Liver (tissue), 9 donors: ENCODE data around the gene PPP3CA. TPM values are rescaled to one million over a fixed set of nuclear protein-coding genes. Genes with fewer than 3 reads are reported as not detected.

Experiments used
- DNase-seq: peaks from one replicate; pipeline ENCODE4 v3.0.0-alpha.2; 2017; ENCODE audit warnings: low spot score
- H3K27ac ChIP-seq, 2 donors: one replicate each; pipeline ENCODE4 v1.7.0; 2013; ENCODE audit warnings: inconsistent platforms in 2 of 2, low read length in 2 of 2, control low read depth in 1 of 2, low read depth in 1 of 2, mild to moderate bottlenecking in 1 of 2
- H3K27me3 ChIP-seq, 4 donors: one replicate each; pipeline versions ENCODE4 v1.6.1 to v1.7.0; 2013; ENCODE audit warnings: low read length in 3 of 4, inconsistent platforms in 1 of 4, mild to moderate bottlenecking in 1 of 4, moderate library complexity in 1 of 4; ENCODE audit not compliant: control insufficient read depth in 4 of 4, insufficient read depth in 4 of 4
- H3K36me3 ChIP-seq, 4 donors: one replicate each; pipeline versions ENCODE4 v1.6.1 to v1.7.0; 2013; ENCODE audit warnings: low read length in 3 of 4, mild to moderate bottlenecking in 3 of 4, low read depth in 1 of 4, moderate library complexity in 1 of 4; ENCODE audit not compliant: control insufficient read depth in 4 of 4, insufficient read depth in 3 of 4
- H3K4me1 ChIP-seq, 4 donors: one replicate each; pipeline versions ENCODE4 v1.6.1 to v1.7.0; 2013; ENCODE audit warnings: low read length in 3 of 4, mild to moderate bottlenecking in 3 of 4, moderate library complexity in 1 of 4; ENCODE audit not compliant: control insufficient read depth in 4 of 4, insufficient read depth in 4 of 4
- H3K4me3 ChIP-seq, 3 donors: one replicate each; pipeline versions ENCODE4 v1.6.1 to v1.7.0; 2013; ENCODE audit warnings: low read length in 3 of 3, control low read depth in 1 of 3, low read depth in 1 of 3, mild to moderate bottlenecking in 1 of 3
- H3K9ac ChIP-seq, 2 donors: one replicate each; pipeline ENCODE4 v1.7.0; 2013; ENCODE audit warnings: low read length in 2 of 2, mild to moderate bottlenecking in 2 of 2, moderate library complexity in 2 of 2, control low read depth in 1 of 2, low read depth in 1 of 2
- H3K9me3 ChIP-seq, 4 donors: one replicate each; pipeline versions ENCODE4 v1.6.1 to v1.7.0; 2013; ENCODE audit warnings: low read length in 3 of 4; ENCODE audit not compliant: control insufficient read depth in 4 of 4
- EGR1 ChIP-seq, 2 donors: IDR thresholded peaks; 2 replicates each; pipeline ENCODE4 v1.6.1; 2016 to 2018; ENCODE audit warnings: antibody characterized with exemption in 2 of 2, low read depth in 2 of 2
- FOXA1 ChIP-seq: IDR thresholded peaks from 2 replicates; pipeline ENCODE4 v1.6.1; 2016; ENCODE audit warnings: antibody characterized with exemption
- FOXA2 ChIP-seq: IDR thresholded peaks from 2 replicates; pipeline ENCODE4 v1.6.1; 2016; ENCODE audit warnings: antibody characterized with exemption
- GABPA ChIP-seq, 2 donors: IDR thresholded peaks in 1 of 2; conservative IDR thresholded peaks in 1 of 2; 2 replicates each; pipeline ENCODE4 v1.6.1; 2016; ENCODE audit warnings: antibody characterized with exemption in 2 of 2, mild to moderate bottlenecking in 1 of 2, moderate library complexity in 1 of 2
- HNF4A ChIP-seq, 2 donors: conservative IDR thresholded peaks; 2 replicates each; pipeline ENCODE4 v1.6.1; 2016; ENCODE audit warnings: antibody characterized with exemption in 2 of 2, mild to moderate bottlenecking in 2 of 2
- NR2F2 ChIP-seq: IDR thresholded peaks from 2 replicates; pipeline ENCODE4 v1.6.1; 2016; ENCODE audit warnings: antibody characterized with exemption
- RXRA ChIP-seq, 2 donors: IDR thresholded peaks; 2 replicates each; pipeline ENCODE4 v1.6.1; 2017 to 2018; ENCODE audit warnings: antibody characterized with exemption in 2 of 2, mild to moderate bottlenecking in 1 of 2
- SP1 ChIP-seq: IDR thresholded peaks from 2 replicates; pipeline ENCODE4 v1.6.1; 2018; ENCODE audit warnings: antibody characterized with exemption, mild to moderate bottlenecking
- YY1 ChIP-seq: IDR thresholded peaks from 2 replicates; pipeline ENCODE4 v1.6.1; 2016; ENCODE audit warnings: antibody characterized with exemption, mild to moderate bottlenecking
- WGBS: extraction: QIAGEN DNeasy Blood & Tissue Kit; methylation state at CpG from one replicate; pipeline ENCODE4 v1.1.7; 2013; 5-methylcytosine and 5-hydroxymethylcytosine counted together
- polyA plus RNA-seq, 2 donors: library from polyadenylated mRNA; stranded (reverse) in 1 of 2; unstranded in 1 of 2; fragments of 200-250 nt in 1 of 2; fragments of >200 nt in 1 of 2; fragmentation: Nextera tagmentation in 1 of 2; extraction: Ambion mirVana in 1 of 2; gene quantifications; one replicate each; pipeline versions ENCODE4 v1.2.1 to v1.2.3, GENCODE V29; 2013 to 2015
- total RNA-seq, 2 donors: library from RNA; depleted of rRNA; stranded (reverse); fragments of >200 nt; gene quantifications; one replicate each; pipeline ENCODE4 v1.2.3, GENCODE V29; 2014
- TF ChIP-seq, protein P1 (sequence below): IDR thresholded peaks from 2 replicates; pipeline ENCODE4 v1.6.1; 2016; ENCODE audit warnings: antibody characterized with exemption
- TF ChIP-seq, protein P2 (sequence below): IDR thresholded peaks from 2 replicates; pipeline ENCODE4 v1.6.1; 2016; ENCODE audit warnings: antibody characterized with exemption
- TF ChIP-seq, protein P3 (sequence below): IDR thresholded peaks from 2 replicates; pipeline ENCODE4 v1.6.1; 2016; ENCODE audit warnings: antibody characterized with exemption, mild to moderate bottlenecking
- donor health status: healthy.
- donor health status: healthy.
- donor health status: healthy.
- donor health status: healthy.
- donor health status: healthy.

The PPP3CA gene
- total and polyA plus RNA-seq, 4 donors: 3.6 to 18.2 (median 14.2) TPM

DNA sequence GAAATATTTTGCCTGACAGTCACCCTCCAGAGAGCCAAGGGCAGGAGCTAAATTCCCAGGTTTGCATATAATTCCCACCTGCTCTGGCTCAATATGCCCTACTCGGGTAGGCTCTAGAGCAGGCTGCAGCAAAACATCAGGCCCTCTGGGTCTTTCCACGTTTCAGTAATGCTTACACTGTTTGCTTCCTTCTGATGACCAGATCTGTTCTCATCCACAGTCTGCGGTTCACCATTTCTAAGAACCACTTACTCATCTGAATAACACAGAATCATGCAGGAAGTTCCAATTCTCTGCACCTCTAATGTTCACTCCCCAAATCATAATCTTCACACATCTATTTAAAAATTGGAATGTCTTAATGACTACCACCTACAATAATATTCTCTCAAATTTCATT is 141.4 kb downstream of the PPP3CA start:
- H3K9me3 ChIP-seq: no peaks in the 10 kb centered on the region
- H3K4me1 ChIP-seq: no peaks in the 10 kb centered on the region
- no peak for DNase-seq
- no peaks in the 10 kb centered on the region for H3K36me3 ChIP-seq
- no peak overlapping the region for H3K27ac ChIP-seq
- H3K4me3 ChIP-seq: no peak overlapping the region
- WGBS: 81% methylated on average over 3 of the region's 3 CpGs
- no peak for TF ChIP-seq NR2F2
- TF ChIP-seq, protein P1, sequence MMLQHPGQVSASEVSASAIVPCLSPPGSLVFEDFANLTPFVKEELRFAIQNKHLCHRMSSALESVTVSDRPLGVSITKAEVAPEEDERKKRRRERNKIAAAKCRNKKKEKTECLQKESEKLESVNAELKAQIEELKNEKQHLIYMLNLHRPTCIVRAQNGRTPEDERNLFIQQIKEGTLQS: no peak
- no peak for TF ChIP-seq RXRA (IDR thresholded peaks at IDR 0.05)
- no peak for TF ChIP-seq HNF4A (conservative IDR thresholded peaks at IDR 0.05)
- no peak for TF ChIP-seq YY1
- no peak for TF ChIP-seq FOXA1
- TF ChIP-seq, protein P2, sequence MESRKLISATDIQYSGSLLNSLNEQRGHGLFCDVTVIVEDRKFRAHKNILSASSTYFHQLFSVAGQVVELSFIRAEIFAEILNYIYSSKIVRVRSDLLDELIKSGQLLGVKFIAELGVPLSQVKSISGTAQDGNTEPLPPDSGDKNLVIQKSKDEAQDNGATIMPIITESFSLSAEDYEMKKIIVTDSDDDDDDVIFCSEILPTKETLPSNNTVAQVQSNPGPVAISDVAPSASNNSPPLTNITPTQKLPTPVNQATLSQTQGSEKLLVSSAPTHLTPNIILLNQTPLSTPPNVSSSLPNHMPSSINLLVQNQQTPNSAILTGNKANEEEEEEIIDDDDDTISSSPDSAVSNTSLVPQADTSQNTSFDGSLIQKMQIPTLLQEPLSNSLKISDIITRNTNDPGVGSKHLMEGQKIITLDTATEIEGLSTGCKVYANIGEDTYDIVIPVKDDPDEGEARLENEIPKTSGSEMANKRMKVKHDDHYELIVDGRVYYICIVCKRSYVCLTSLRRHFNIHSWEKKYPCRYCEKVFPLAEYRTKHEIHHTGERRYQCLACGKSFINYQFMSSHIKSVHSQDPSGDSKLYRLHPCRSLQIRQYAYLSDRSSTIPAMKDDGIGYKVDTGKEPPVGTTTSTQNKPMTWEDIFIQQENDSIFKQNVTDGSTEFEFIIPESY: no peak
- TF ChIP-seq, protein P3, sequence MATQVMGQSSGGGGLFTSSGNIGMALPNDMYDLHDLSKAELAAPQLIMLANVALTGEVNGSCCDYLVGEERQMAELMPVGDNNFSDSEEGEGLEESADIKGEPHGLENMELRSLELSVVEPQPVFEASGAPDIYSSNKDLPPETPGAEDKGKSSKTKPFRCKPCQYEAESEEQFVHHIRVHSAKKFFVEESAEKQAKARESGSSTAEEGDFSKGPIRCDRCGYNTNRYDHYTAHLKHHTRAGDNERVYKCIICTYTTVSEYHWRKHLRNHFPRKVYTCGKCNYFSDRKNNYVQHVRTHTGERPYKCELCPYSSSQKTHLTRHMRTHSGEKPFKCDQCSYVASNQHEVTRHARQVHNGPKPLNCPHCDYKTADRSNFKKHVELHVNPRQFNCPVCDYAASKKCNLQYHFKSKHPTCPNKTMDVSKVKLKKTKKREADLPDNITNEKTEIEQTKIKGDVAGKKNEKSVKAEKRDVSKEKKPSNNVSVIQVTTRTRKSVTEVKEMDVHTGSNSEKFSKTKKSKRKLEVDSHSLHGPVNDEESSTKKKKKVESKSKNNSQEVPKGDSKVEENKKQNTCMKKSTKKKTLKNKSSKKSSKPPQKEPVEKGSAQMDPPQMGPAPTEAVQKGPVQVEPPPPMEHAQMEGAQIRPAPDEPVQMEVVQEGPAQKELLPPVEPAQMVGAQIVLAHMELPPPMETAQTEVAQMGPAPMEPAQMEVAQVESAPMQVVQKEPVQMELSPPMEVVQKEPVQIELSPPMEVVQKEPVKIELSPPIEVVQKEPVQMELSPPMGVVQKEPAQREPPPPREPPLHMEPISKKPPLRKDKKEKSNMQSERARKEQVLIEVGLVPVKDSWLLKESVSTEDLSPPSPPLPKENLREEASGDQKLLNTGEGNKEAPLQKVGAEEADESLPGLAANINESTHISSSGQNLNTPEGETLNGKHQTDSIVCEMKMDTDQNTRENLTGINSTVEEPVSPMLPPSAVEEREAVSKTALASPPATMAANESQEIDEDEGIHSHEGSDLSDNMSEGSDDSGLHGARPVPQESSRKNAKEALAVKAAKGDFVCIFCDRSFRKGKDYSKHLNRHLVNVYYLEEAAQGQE: no peak
- H3K9ac ChIP-seq: no peak overlapping the region
- H3K27me3 ChIP-seq: no peaks in the 10 kb centered on the region

DNA sequence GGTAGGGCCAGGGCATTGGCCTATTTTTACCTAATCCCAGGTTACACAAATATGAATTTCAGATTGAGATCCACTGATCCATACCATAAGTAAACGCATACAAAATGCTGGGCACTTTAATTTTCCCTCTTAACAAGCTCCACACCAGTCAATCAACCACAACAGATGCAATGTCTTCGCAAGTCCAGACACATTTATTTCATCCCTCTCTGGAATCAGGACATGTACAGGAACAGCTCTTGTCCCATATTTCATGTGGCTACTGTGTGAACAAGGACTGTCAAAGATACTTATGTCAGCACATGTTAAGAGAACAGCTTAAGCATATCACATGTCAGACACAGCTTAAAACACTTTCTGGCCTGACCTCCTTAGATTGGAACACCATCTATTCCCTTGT is 145.9 kb downstream of the PPP3CA start:
- Histone ChIP-seq H3K27ac (no peak overlapping the region), H3K4me1 (peaks cover 8 to 36% (median 33%) of the 10 kb centered on the region in 4 donors), H3K4me3 (no peak overlapping the region), H3K9ac (no peak overlapping the region), H3K9me3 (no peaks in the 10 kb centered on the region), H3K27me3 (no peaks in the 10 kb centered on the region), H3K36me3 (no peaks in the 10 kb centered on the region)
- WGBS: 52% methylated on average over 2 of the region's 2 CpGs
- no peak for DNase-seq
- TF ChIP-seq SP1 (no peak), GABPA (IDR thresholded peaks at IDR 0.05 in 1 of 2, conservative IDR thresholded peaks at IDR 0.05 in 1 of 2) (no peak), EGR1 (IDR thresholded peaks at IDR 0.05; ENCODE audit: low read depth in 2 of 2) (no peak), FOXA2 (no peak), FOXA1 (no peak)
- TF ChIP-seq, protein P3: no peak
